HG02763 (cell line): ENCODE data around the gene MAP6.
"Not testable (repeated sequence)": the region's sequence is repeated elsewhere in the genome, so short reads cannot be mapped to it uniquely, and the experiment has no call there.

ENCODE experiments used
- ATAC-seq: cut with Tn5 transposase; IDR thresholded peaks from one replicate; pipeline ENCODE4 v1.9.1; 2021; ENCODE audit warnings: mild to moderate bottlenecking, moderate library complexity; ENCODE audit not compliant: unreplicated experiment

The MAP6 gene

DNA sequence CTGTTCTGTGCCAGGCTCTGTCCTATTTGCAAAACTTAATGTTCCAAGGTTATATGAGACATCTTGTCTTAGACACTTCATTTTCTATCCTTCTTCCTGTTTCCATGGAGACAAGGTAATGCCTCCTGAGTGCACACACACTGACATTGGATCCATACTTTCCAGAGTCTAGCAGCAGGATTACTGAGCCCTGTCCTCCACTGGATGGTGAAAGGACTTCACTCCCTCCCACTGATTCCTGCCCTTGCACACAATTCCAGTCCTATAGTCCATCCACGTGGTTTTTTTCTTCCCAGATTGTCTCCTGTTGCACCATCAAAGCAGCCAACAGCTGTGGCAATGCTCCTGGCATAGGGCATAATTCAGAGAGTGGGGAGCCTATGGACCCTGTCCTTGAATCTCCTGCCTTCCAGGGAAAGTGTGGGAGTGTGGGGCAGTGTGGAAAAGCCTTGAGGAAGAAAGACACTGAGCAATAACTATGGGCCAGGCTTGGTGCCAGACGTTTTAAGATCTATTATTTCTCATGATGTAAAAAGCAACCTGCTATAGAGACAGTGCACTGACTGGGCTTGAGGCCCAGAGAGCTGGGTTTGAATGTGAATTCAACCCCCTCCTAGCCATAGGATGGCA lies 75.4 kb downstream of the MAP6 start:
- no peak for ATAC-seq

DNA sequence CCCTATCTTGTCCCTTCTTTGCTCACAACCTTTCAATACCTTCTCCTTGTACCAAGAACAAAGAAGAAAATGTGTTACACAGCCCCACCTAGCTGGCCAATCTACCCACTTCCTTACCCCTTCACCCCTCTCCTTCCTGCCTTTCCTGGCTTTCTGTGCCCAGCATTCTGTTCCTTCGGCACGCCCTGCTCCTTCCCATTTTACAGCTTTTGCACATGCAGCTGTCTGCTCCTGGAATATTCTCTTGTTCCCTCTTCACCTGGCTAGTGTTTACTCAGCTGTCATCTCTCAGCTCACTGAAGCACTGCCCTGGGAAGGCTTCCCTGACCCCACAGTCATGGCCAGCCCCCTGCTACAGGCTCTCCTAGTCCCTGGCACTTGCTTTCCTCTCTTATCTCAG lies 76.1 kb downstream of the MAP6 start:
- no peak for ATAC-seq

DNA sequence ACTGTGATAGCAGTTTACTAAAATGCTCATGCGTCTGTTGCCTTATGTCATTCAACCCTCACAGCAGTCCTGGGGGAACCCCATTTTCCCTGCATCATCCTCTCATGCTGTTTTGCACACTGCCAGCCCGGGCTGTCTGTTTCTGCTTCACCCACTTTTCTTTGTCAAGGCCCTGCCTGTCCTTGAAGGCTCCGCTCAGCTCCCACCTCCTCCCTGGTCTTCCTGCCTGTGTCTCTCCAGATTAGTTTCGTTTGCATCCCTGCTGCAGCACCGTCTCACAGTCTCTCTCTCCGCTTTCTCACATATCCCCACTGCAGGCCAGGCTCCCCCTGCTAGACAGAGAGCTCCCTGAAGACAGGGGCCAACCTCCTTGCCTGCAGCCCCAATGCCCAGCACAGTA lies 76.9 kb downstream of the MAP6 start:
- no peak for ATAC-seq

DNA sequence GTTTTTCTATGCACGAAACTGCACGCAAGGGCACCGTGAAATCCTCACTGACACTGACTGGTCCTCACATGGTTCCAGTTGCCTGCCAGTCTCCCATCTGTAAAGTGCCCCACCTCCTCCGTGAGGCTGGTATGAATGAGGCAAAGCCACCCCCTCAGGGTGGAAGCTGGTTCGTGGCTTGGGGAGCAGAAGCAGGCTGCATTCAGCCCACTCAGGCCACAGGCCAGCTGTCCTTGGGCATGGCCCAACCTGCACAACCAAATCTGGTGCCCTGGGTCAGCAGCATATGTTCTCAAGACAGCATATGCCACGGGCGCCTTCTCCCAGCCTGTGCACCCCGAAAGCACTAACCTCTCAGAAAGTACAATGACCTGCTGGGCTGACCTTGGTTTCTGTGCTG lies 77.5 kb downstream of the MAP6 start:
- no peak for ATAC-seq

DNA sequence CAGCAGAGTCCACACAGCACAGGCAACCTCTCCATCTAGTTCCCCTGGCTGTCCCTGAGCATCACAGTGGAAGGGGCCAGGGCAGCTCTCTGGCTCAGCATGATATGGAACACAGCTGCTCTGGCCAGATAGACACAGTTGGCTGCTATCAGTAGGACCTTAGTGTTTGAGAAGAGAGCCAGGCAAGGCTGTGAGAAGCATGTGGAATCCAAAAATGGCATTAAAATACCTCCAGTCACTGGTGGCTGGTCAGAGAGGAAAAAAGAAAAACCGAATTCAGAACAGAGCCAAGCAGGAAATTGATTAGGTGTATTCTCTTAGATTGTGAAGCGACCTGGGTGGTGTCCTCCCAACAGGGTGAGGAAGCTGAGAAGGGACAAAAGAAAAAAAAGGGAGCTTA lies 78.9 kb downstream of the MAP6 start:
- no peak for ATAC-seq

DNA sequence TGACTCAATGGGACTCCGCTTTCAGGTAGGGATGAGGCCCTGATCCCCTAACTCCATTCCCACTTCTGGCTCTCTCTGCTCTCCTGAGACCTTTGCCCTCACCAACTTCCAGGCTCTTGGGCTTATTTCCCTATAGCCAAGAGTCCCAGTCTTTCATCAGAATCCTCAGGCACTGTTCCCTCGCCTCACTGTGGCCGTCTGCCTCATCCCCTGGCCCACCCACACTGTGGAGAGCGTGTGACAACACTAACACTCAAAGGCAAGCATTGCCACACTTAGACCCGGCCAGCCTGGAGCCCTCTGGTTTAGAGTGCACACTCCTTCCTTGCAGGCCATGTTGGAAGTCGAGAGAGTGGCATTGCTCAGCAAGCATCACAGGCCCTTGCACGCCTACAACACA lies 79.8 kb downstream of the MAP6 start:
- ATAC-seq, result no peak

DNA sequence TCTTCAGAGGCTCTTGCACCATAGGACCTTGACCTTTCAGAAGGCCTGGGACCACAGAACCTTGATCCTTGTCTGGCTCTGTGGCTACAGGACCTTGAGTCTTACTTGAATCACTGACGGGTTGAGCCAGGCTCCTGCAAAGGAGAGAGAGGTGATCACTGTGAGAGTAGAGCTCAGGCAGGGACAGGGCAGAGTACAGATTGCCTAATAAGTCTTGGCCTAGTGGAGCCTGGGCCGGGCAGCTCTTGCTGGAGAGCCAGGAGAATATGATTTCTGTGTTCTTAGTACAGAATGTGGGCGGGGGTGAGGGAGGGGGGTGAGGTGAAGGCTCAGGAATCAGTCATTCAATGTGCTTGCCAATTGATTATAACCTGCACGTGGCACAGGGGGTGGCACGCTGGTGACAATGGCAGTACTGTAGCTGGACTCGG lies 80.8 kb downstream of the MAP6 start:
- no peak for ATAC-seq

DNA sequence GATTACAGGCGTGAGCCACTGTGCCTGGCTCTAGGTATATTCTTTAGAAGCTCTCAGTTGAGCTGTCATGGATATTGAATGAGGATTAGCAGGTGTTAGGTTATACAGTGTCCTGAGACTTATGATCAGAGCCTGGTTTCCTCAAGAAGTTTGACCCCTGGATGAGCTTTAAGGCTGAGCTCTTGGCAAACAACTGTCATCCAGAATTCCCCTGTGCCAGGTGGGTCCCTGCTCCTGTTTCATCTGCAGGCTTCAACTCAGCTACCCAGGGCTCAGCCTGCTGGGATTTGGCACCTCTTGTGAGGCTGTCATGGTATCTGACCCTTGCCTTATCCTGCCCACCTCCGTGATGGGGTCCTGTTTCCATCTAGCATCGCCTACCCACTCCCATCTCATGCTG lies 82.4 kb downstream of the MAP6 start:
- no peak for ATAC-seq

DNA sequence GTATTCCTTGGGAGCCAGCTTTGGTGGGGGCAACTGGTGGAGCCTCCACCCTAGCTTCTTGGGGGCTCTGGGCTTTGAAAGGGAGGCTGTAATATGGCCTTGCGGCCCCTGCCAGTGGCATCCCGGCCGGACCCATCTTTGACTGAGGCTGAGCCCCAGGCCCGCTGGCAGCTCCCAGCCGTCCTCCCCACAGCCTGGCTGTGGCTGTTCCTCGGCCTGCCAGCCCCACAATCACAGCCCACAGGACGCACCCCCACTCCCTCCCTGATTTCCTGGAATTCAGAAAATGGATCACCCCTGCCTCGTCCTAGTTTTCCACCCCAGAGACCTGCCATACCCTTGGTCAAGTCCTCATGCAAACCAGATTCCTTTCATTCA lies 83.6 kb downstream of the MAP6 start:
- no peak for ATAC-seq

DNA sequence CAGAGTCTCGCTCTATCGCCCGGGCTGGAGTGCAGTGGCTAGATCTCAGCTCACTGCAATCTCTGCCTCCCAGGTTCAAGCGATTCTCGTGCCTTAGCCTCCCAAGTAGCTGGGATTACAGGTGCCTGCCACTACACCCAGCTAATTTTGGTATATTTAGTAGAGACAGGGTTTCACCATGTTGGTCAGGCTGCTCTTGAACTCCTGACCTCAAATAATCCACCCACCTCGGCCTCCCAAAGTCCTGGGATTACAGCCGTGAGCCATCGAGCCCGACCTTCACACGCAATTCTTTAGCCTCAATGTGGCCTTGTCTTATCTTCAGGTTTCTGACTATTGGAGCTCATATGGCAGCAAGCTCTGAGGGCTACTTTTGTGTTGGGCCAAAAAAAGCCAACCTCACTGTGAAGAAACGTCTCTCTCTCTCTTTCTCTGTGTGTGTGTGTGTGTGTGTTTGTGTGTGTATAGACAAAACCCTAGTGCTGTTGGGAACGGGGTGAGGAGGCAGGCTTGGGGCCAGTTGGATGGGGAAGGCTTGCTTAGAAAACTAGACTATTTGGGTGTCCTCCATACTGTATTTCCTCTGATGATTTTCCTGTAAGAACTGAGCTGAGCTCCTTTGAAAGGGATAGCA lies 84.1 kb downstream of the MAP6 start:
- ATAC-seq, result not testable (repeated sequence)

DNA sequence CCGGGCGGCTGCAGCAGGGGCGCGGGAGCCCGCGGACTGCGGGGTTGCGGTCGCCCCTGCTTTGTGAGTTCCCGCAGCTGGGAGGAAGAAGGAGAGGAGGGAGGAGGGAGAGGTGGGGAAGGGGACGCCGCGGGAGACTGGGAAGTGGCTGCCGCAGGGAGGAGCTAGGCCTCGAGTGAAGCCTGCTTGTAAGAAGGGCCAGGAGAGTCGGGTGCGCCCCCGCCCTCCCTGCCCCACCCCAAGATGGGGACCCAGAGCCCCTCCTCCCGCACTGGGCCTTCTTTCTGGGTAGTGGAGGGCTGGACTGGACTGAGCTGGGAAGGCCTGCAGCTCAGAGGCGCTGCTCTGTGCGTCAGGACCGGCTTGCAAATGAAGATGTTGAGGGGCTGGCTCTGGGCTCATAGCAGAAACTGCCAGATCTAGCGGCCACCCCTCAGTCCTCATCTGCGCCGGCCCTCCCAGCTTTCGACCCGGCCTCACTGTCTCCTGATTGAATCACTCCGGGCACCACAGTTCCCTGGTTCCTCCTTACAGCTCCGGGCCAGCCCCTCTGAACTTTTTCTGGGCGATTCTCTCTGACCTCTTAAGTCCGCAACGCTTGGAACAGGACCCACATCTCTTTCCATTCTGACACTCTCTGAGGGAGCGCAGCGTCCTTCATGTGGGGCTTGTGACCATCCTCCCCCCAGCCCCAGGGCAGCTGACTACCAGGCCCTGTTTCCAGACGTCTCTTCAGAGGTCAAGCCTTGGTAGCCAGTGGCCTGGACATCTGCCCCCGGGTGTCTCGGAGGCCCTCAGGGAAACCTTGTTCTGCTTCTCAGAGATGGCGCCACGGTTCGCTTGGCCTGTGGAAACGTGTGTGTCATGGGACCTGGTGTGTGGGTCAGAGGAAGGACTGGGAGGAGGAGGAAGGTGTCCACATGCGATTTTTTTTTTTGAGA lies 84.8 kb downstream of the MAP6 start:
- ATAC-seq, result no peak

DNA sequence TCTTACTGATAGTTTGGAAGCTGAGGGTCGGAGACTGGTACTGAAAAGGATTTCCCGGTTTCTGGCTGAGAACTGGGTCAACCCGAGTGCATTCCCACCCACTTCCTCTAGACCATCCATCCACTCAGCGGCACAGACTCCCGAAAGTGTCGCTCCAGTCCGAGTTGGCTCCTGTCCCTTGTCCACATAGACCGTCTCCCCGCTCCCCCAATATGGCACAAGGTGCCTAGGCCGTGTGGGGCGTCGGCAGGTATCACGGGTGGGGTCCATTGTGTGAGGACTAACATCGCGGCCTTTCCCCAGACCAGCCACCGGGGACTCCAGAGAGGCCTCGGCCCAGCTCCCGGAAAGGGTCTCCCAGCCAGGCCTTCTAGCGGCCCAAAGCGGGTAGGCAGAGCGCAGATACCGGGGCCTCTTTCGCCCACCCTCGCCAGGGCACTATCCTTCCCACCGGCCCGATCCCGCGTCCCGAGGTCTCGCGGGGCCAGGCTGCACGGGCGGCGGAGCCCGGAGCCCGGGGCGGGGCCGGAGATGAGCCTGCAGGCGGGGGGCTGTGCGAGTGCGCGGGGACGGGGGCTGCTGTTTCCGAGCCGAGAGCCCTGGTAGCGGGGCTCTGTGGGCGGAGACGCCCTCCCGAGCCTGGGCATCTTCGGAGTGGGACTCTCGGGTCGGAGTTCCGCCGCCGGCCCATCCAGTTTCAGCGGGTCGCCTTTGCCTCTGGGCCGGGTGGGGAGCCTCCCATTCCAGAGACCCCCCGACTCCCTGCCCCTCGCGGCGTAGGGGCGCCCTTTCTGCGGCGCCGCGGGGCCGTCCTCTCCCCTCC lies 85.7 kb downstream of the MAP6 start:
- ATAC-seq, result no peak

DNA sequence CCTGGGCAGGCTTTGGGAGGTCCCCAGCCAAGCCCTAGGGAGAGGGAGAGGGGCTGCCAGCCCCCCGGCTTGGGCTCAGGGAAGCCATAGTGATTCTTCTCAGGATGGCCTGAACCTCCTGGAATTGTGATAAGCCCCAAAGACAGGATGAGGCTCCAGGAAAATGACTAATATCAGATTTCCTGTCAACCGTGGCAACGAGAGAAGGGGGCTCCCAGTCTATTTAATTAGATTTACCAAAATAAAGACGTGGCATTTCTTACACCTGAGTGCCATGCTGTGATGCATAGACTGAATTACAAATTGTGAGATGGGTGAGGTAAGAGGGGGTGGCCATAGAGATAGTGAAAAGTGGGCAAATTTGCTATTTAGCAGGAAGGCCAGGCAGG lies 86.3 kb downstream of the MAP6 start:
- no peak for ATAC-seq

DNA sequence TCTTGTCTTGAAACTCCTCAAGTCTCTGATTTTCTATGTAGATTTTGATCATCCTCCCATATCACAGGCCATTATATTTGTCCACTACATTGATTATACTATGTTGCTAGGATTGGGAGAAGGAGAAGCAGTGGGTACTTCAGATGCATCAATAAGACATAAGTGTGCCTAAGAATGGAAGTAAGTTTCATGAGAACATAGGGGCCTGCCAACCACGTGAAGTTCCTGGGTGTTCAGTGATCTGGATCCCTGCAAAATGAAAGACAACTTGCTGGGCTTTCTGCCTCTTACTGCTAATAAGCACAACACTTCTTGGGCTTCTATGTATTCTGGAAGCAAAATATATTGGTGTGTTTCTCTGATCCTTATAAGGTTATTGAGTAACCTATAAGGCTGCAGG lies 89.0 kb downstream of the MAP6 start:
- ATAC-seq, result no peak

DNA sequence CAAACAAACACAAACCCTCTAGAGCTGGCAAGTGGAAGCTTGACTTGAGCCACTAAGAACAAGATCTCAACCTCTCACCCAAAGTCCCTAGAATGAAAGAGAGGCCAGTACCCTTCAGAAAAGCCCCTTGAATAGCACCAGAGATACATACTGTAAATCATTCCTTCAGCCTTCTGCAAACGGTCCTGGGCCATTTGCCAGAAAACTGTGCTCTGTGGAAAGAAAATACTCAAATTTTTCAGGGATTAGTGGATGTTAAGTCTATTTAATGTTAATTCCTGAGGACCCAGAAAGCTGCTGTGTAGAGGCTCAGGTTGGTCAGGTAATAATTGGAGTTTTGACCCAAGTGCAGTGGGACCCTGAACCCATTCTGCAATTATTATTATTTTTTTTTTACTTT lies 89.9 kb downstream of the MAP6 start:
- ATAC-seq, result no peak

DNA sequence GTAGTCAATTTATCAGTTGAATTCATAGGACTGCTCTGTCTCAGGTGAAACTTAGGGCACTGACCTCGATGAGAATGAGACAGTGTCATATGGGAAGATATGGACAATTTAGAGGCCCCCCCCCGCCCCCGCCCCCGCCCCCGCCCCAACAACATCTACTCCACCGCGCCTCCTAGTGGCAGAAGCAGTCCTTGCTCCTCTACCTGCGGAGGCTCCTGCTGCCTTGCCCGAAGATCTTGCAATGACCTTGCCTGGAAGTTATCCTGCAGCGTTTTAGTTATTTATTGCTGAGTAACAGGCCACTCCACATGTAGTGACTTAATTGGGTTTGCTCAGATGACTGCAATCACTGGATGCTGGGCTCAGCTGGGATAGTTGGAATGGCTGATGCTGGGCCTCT lies 91.6 kb downstream of the MAP6 start:
- ATAC-seq, result no peak

DNA sequence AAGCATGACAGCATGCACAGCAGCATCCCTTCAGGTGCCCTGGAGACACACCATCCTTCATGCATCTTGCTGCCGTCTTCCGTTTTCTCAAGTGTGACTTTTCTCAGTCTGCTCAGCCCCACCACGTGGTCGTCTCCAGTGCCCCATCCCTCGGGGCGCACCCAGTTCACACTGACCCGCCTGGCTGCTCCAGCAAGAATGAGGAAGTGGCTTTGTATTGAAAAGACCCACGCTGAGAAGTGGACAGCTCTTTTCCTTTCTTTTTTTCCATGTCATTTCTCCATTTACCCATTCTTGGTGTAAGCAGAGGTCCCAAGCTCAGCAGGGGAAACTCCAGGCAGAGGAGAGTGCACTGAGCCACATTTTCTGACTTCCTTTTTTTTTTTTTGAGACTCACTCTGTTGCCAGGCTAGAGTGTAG lies 92.3 kb downstream of the MAP6 start:
- peak; percentile 52 for ATAC-seq

DNA sequence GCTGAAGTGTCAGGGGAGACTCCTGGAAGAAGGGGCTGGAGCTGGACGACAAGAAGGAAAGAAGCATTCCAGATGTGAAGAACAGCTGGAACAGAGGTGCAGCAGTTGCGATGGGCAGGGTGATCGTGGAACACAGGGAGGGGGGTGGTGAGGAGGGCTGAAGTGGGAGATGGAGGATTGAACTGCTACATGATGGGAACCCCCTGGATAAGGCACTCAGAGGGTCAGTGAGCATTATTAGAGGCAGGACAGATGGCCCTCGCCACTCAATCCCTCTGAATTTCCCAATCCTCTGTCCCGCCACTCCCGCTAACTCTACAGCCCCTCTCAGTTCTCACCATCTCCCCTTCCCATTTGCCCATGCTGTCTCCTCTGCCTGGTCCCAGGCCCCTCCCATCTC lies 92.8 kb downstream of the MAP6 start:
- no peak for ATAC-seq

DNA sequence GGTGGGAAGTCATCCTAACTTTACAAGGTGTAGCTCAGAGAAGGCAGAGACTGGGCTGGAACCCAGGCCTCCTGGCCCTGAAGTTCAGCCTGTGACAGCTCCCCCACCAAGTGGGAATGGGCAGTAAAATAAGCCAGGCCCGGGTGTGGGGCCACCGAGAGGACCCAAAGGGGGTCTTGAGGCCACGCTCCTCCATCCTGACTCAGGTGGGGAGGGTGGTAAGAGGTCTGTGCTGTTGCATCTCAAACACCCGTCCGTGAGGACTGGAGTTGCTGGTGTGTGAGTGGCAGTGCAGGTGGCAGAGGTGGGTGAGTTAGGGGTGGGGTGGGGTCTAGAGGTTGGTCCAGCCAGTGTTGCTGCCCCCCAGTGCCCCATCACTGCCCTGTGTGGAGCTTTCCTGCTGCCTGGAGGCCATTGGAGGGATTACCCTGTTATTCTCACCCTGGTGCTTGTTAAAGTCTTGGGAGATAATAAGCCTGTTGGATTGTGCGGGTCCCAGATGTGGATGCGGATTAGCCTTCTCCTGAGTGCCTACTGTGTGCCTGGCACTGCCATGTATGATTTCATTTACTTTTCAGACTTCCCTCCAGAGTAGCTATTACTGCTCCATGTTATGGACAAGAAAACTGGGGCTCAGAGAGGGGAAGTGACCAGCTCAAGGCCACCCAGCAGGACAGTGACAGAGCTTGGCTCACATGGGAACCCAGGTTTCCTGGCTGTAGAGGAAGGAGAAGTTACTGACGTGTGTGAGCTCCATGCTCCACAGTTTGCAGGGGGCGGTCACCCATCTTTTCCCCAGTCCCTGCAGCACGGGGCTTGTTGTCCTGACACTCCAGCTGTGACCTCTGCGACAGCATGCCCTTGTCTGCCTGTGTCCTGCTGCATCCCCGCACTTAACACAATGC lies 93.9 kb downstream of the MAP6 start:
- no peak for ATAC-seq

DNA sequence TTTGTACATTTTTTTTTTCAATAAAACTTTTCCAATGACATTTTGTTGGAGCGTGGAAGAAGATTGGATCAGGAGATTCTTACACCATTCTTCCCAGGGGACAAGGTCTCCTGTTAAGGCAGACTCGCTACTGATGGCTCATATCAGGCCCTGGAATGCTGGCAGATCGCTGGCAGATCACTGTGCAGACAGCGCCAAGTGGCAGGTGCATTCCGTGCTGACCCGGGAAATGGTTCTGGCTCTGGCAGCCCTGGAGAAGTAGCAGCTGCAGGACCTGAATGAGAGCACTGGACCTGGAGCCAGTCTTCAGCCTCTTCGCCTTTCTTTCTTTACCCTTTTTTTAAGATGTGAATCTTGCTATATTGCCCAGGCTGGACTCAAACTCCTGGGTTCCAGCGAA lies 96.1 kb downstream of the MAP6 start:
- no peak for ATAC-seq
